Tibial artery (tissue), 4 donors: Measurements from ENCODE around the gene KCNJ9.

Source experiments
- DNase-seq, 2 donors: peaks; one replicate each; pipeline ENCODE4 v3.0.0-alpha.2; 2019
- H3K27ac ChIP-seq, 2 donors: fragments of 200-600 bp; sonication (generic) in 1 of 2; 1 replicate in 1 of 2; 2 replicates in 1 of 2; pipeline ENCODE4 v1.5.1; 2018 to 2019; ENCODE audit warnings: mild to moderate bottlenecking in 1 of 2
- H3K27me3 ChIP-seq, 2 donors: fragments of 200-600 bp; sonication (generic) in 1 of 2; one replicate each; pipeline versions ENCODE4 v1.5.1 to v1.6.0; 2016 to 2019
- H3K36me3 ChIP-seq, 3 donors: fragments of 200-600 bp; sonication (generic) in 2 of 3; one replicate each; pipeline ENCODE4 v1.5.1; 2016 to 2019; ENCODE audit warnings: mild to moderate bottlenecking in 2 of 3
- H3K4me1 ChIP-seq, 4 donors: fragments of 200-600 bp; sonication (generic) in 2 of 4; 1 replicate in 3 of 4; 2 replicates in 1 of 4; pipeline ENCODE4 v1.5.1; 2016 to 2019
- H3K4me3 ChIP-seq, 2 donors: fragments of 200-600 bp; sonication (generic) in 1 of 2; 1 replicate in 1 of 2; 2 replicates in 1 of 2; pipeline ENCODE4 v1.5.1; 2018 to 2019; ENCODE audit warnings: mild to moderate bottlenecking in 2 of 2
- H3K9me3 ChIP-seq, 3 donors: fragments of 200-600 bp; sonication (generic) in 1 of 3; one replicate each; pipeline ENCODE4 v1.5.1; 2016 to 2019
- intact Hi-C: fragments of 100-400 bp; cut with DNase I; formaldehyde crosslinking; loops from one replicate; pipeline ENCODE4 v1.15.0; 2023; ENCODE audit warnings: low total_unique reads
- TF ChIP-seq, protein P1 (sequence below), 2 experiments: fragments of 200-600 bp in 1 of 2; fragments of 450-650 bp in 1 of 2; IDR thresholded peaks; one replicate each; pipeline ENCODE4 v1.5.1; 2017 to 2019; ENCODE audit warnings: antibody characterized with exemption in 2 of 2, mild to moderate bottlenecking in 1 of 2, moderate library complexity in 1 of 2

Gene KCNJ9

DNA sequence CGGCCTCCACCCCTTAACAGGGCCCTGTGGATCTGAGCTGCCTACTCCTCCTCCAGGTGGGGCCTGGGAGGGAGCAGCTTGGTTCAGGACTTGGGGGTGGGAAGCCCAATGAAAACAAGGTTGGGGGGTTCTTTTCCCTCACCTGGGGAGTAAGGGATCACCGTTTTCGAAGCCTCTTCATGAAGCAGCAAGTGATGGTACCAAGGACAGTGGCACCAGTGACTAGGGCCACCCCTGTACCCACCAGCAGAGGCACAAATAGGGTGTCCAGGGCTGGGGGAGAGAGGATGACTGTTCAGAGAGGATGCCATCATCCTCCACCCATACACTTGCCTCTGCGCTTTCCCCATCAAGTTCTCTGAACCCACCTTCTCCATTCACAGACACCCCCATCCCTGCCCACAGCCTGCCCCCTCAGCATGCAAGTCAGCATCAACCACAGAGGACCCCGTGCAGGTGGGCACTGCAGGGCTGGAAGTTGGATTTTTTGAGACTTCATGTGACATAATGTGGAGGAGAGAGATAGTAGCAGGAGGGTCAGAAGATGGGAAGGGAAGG lies 10.4 kb downstream of the KCNJ9 start:
- H3K36me3 ChIP-seq: peaks cover 46 to 85% (median 68%) of the 10 kb centered on the region in 3 donors
- H3K27me3 ChIP-seq: no peaks in the 10 kb centered on the region
- intact Hi-C loops: no loop called here
- no peak overlapping the region for H3K4me3 ChIP-seq
- H3K9me3 ChIP-seq: no peaks in the 10 kb centered on the region
- DNase-seq: no peak
- TF ChIP-seq, protein P1, sequence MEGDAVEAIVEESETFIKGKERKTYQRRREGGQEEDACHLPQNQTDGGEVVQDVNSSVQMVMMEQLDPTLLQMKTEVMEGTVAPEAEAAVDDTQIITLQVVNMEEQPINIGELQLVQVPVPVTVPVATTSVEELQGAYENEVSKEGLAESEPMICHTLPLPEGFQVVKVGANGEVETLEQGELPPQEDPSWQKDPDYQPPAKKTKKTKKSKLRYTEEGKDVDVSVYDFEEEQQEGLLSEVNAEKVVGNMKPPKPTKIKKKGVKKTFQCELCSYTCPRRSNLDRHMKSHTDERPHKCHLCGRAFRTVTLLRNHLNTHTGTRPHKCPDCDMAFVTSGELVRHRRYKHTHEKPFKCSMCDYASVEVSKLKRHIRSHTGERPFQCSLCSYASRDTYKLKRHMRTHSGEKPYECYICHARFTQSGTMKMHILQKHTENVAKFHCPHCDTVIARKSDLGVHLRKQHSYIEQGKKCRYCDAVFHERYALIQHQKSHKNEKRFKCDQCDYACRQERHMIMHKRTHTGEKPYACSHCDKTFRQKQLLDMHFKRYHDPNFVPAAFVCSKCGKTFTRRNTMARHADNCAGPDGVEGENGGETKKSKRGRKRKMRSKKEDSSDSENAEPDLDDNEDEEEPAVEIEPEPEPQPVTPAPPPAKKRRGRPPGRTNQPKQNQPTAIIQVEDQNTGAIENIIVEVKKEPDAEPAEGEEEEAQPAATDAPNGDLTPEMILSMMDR (IDR thresholded peaks at IDR 0.05): no peak
- H3K4me1 ChIP-seq: peaks cover 0 to 44% (median 19%) of the 10 kb centered on the region in 4 donors
- H3K27ac ChIP-seq: no peak overlapping the region

DNA sequence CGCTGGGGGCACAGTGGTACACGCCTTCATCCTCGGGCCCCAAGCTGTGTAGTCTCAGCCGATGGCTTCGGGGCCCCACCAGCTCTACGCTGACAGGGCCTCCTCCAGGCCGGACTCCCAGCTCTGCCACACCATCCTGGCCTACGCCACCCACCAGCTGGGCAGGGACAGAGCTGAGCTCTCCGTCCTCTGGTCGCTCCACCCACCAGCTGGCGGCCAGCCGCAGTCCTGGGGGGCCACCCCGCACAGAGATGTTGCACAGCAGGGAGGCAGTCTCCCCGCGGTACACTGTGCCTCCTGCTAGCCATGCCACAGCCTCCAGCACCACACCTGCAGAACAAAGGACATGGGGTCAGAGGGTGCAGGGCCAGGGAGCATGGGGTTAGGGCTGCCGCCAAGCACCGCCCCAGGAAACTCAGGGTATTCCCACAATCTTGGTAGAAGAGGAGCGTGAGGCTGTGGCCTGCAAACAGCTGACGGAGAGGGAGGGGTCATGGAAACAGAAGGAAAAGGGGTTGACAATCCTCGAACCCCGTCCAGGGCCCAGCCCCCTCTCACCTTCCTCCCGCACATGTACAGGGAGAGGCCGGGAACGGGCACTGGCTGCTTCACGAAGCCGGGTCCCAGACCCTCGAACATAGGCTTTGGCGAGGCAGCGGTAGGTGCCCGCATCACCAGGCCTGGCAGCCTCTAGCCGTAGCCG lies 11.2 kb downstream of the KCNJ9 start:
- peaks cover 46 to 80% (median 68%) of the 10 kb centered on the region in 3 donors for H3K36me3 ChIP-seq
- no peaks in the 10 kb centered on the region for H3K27me3 ChIP-seq
- H3K4me3 ChIP-seq: no peak overlapping the region
- H3K9me3 ChIP-seq: no peaks in the 10 kb centered on the region
- no peak for DNase-seq
- peaks cover 0 to 52% (median 25%) of the 10 kb centered on the region in 4 donors for H3K4me1 ChIP-seq
- intact Hi-C loops: no loop called here
- TF ChIP-seq, protein P1 (IDR thresholded peaks at IDR 0.05): no peak
- no peak overlapping the region for H3K27ac ChIP-seq

DNA sequence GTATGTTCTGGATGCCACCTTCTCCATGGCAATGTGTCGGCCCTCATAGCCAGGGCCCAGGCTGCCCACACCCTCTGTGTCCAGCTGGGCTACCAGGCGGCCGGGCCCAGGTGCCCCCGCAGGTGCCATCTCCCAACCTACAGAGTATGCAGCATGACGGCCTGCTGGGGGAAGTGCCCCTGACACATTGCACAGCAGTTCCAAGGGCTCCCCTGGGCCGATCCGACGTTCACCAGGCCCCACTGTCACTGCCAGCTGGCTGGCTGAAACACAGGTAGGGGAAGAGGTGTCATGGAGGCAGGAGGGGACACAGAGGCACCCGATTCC lies 11.7 kb downstream of the KCNJ9 start:
- Histone ChIP-seq H3K27ac (no peak overlapping the region), H3K4me3 (no peak overlapping the region), H3K36me3 (peaks cover 46 to 75% (median 64%) of the 10 kb centered on the region in 3 donors), H3K9me3 (no peaks in the 10 kb centered on the region), H3K4me1 (peaks cover 0 to 56% (median 29%) of the 10 kb centered on the region in 4 donors), H3K27me3 (no peaks in the 10 kb centered on the region)
- intact Hi-C loops: no loop called here
- DNase-seq: no peak
- TF ChIP-seq, protein P1 (IDR thresholded peaks at IDR 0.05): no peak

DNA sequence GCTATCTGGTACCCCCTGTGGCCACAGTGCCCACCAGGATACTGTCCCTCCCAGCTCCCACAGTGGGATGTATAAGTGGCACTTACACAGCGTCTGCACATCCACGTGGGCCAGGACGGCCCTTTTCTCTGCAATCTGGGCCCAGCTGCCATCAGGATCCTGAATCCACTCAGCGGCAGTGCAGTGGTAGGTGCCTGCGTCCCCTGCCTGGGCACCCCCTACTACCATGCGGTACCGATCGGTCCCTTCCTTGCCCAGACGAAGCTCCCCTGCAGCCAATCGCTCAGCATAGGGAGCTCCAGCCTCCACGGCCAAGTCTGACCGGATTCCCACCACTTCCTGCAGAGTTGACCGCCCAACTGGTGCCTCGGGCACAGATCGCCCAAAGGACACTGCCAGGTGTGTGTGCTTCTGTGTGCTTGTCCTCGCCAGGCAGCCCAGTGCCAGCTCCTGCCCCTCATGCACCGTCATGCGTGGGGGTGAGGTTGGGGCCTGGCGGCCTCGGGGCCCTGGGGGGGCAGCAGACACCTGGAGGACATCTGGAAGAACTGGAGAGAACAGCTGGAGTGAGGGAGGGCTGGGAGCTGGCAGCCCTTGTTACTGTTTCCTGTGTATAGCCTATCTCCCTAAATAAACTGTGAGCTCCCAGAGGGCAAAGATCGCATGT lies 12.4 kb downstream of the KCNJ9 start:
- Histone ChIP-seq H3K27me3 (no peaks in the 10 kb centered on the region), H3K9me3 (no peaks in the 10 kb centered on the region), H3K27ac (no peak overlapping the region), H3K4me3 (no peak overlapping the region), H3K36me3 (peaks cover 46 to 68% (median 59%) of the 10 kb centered on the region in 3 donors), H3K4me1 (peaks cover 0 to 56% (median 29%) of the 10 kb centered on the region in 4 donors)
- DNase-seq: no peak
- intact Hi-C loops: no loop called here
- TF ChIP-seq, protein P1 (IDR thresholded peaks at IDR 0.05): no peak

DNA sequence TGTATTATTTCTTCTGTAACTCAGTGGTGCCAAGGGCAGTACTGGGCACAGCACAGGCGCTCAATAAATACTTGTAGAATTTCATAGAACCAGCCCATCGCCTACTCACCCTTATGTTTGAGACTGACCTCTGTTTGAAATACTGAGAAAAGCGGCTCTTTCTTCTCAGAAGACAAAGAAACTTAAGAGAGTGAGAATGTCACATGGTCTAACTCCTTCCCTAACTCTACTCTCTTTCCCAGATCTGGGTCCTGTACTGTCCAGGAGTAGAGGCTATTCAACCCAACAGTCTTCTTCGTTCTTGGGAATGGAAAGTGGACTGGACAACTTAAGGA lies 12.9 kb downstream of the KCNJ9 start:
- TF ChIP-seq, protein P1 (IDR thresholded peaks at IDR 0.05): no peak
- no peak for DNase-seq
- H3K4me1 ChIP-seq: peaks cover 0 to 58% (median 31%) of the 10 kb centered on the region in 4 donors
- H3K27me3 ChIP-seq: no peaks in the 10 kb centered on the region
- H3K36me3 ChIP-seq: peaks cover 46 to 63% (median 54%) of the 10 kb centered on the region in 3 donors
- no peak overlapping the region for H3K4me3 ChIP-seq
- intact Hi-C loops: no loop called here
- H3K27ac ChIP-seq: no peak overlapping the region
- H3K9me3 ChIP-seq: no peaks in the 10 kb centered on the region
